ENCODE data around the gene WTIP.

WTIP gene

DNA sequence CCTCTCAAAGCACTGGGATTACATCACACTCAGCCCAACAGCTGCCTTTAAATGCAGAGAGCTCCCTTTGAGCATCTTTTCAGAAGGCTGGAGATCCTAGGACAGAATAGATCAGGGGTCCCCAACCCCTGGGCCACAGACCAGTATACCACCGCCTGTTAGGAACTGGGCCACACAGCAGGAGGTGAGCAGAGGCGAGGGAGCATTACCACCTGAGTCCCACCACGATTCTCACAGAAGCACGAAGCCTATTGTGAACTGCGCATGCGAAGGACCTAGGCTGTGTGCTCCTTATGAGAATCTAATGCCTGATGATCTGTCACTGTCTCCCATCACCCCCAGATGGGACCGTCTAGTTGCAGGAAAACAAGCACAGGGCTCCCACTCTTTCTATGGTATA, 2.2 kb upstream of the WTIP start:
- Histone ChIP-seq H3K27me3 (replicated peaks in 2 of 5; ENCODE audit: control insufficient read depth in 4 of 5, insufficient read depth in 5 of 5, low read length in 4 of 5) (peaks cover 7 to 62% (median 19%) of the 10 kb centered on the region in 5 experiments), H3K27ac (ENCODE audit: insufficient read depth in 1 of 2, low read depth in 1 of 2, low read length in 2 of 2, poor library complexity in 1 of 2, severe bottlenecking in 2 of 2) (no peak overlapping the region), H3K4me1 (ENCODE audit: control extremely low read depth in 1 of 4, control insufficient read depth in 4 of 4, insufficient read depth in 4 of 4, low read length in 3 of 4) (peaks cover 0 to 15% (median 12%) of the 10 kb centered on the region in 4 experiments), H3K9me3 (ENCODE audit: control extremely low read depth in 1 of 5, control insufficient read depth in 4 of 5, insufficient read depth in 2 of 5, low read depth in 1 of 5, low read length in 4 of 5) (peaks cover 0 to 3% (median 0%) of the 10 kb centered on the region in 5 experiments), H3K4me3 (ENCODE audit: control insufficient read depth in 1 of 7, extremely low read depth in 1 of 7, insufficient read depth in 4 of 7, low read depth in 2 of 7, low read length in 6 of 7) (no peak overlapping the region), H3K36me3 (ENCODE audit: control insufficient read depth in 4 of 4, insufficient read depth in 4 of 4, low read length in 3 of 4) (peaks cover 0 to 3% (median 0%) of the 10 kb centered on the region in 4 experiments)
- ChIA-PET CTCF (interaction anchor here (1.1 kb wide), 1 partner anchor 9 kb away, joined by 4 read pairs; no protein-coding TSS in a partner anchor), POLR2A (no interaction called here)
- 86% methylated on average over 6 of the region's 7 CpGs for WGBS (ENCODE audit: insufficient coverage)
- DNase-seq = no peak

DNA sequence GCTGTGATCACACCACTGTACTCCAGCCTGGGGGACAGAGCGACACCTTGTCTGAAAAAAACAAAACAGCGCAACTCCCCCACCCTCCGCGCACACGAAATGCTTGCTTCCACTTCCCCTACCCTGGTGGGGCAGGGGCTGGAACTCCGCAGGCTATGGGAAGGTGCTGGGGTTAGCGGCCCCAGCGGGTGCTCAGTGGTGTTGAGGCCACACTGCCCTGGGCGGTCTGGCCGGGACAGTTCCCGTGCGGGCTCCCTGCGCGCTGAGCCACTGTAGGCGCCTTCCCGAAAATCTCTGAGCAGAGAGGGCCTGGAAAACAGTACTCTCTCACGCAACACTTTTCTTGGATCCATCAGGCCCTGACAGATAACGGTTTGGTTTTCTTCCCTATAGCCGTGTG, 1.1 kb upstream of the WTIP start:
- H3K4me1 ChIP-seq (ENCODE audit: control extremely low read depth in 1 of 4, control insufficient read depth in 4 of 4, insufficient read depth in 4 of 4, low read length in 3 of 4) = peaks cover 0 to 15% (median 12%) of the 10 kb centered on the region in 4 experiments
- DNase-seq = no peak
- ChIA-PET CTCF (no interaction called here), POLR2A (no interaction called here)
- 71% methylated on average over 19 of the region's 19 CpGs for WGBS (ENCODE audit: insufficient coverage)
- peaks cover 0 to 3% (median 0%) of the 10 kb centered on the region in 5 experiments for H3K9me3 ChIP-seq (ENCODE audit: control extremely low read depth in 1 of 5, control insufficient read depth in 4 of 5, insufficient read depth in 2 of 5, low read depth in 1 of 5, low read length in 4 of 5)
- H3K4me3 ChIP-seq (ENCODE audit: control insufficient read depth in 1 of 7, extremely low read depth in 1 of 7, insufficient read depth in 4 of 7, low read depth in 2 of 7, low read length in 6 of 7) = no peak overlapping the region
- no peak overlapping the region for H3K27ac ChIP-seq (ENCODE audit: insufficient read depth in 1 of 2, low read depth in 1 of 2, low read length in 2 of 2, poor library complexity in 1 of 2, severe bottlenecking in 2 of 2)
- H3K27me3 ChIP-seq (replicated peaks in 2 of 5; ENCODE audit: control insufficient read depth in 4 of 5, insufficient read depth in 5 of 5, low read length in 4 of 5) = peaks cover 7 to 71% (median 19%) of the 10 kb centered on the region in 5 experiments
- H3K36me3 ChIP-seq (ENCODE audit: control insufficient read depth in 4 of 4, insufficient read depth in 4 of 4, low read length in 3 of 4) = no peaks in the 10 kb centered on the region

DNA sequence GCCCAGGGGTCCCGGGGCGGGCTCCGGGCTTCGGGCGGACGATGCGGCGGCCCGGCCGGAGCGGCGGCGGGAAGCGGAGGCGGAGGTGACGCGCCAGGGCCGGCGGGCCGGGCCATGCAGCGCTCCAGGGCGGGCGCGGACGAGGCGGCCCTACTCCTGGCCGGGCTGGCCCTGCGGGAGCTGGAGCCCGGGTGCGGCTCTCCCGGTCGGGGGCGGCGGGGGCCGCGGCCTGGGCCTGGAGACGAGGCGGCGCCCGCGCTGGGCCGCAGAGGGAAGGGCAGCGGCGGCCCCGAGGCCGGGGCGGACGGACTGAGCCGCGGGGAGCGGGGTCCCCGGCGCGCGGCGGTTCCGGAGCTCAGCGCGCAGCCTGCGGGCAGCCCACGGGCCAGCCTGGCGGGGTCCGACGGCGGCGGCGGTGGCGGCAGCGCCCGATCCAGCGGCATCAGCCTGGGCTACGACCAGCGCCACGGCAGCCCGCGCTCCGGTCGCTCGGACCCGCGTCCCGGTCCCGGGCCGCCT, 362 bp downstream of the WTIP start:
- Histone ChIP-seq H3K4me1 (ENCODE audit: control extremely low read depth in 1 of 4, control insufficient read depth in 4 of 4, insufficient read depth in 4 of 4, low read length in 3 of 4) (peaks cover 0 to 15% (median 12%) of the 10 kb centered on the region in 4 experiments), H3K27ac (ENCODE audit: insufficient read depth in 1 of 2, low read depth in 1 of 2, low read length in 2 of 2, poor library complexity in 1 of 2, severe bottlenecking in 2 of 2) (no peak overlapping the region), H3K27me3 (replicated peaks in 2 of 5; ENCODE audit: control insufficient read depth in 4 of 5, insufficient read depth in 5 of 5, low read length in 4 of 5) (peaks cover 7 to 79% (median 24%) of the 10 kb centered on the region in 5 experiments), H3K9me3 (ENCODE audit: control extremely low read depth in 1 of 5, control insufficient read depth in 4 of 5, insufficient read depth in 2 of 5, low read depth in 1 of 5, low read length in 4 of 5) (peaks cover 0 to 3% (median 0%) of the 10 kb centered on the region in 5 experiments), H3K36me3 (ENCODE audit: control insufficient read depth in 4 of 4, insufficient read depth in 4 of 4, low read length in 3 of 4) (no peaks in the 10 kb centered on the region), H3K4me3 (ENCODE audit: control insufficient read depth in 1 of 7, extremely low read depth in 1 of 7, insufficient read depth in 4 of 7, low read depth in 2 of 7, low read length in 6 of 7) (peak overlapping the region in 4 of 7 experiments; percentile 51 to 64 (median 54))
- ChIA-PET CTCF (interaction anchor here (0.7 to 1.1 kb wide), 2 partner anchors 17 to 18 kb away, joined by 3 read pairs; no protein-coding TSS in a partner anchor), POLR2A (no interaction called here)
- under 1% methylated on average over 59 of the region's 84 CpGs for WGBS (ENCODE audit: insufficient coverage)
- DNase-seq = no peak

DNA sequence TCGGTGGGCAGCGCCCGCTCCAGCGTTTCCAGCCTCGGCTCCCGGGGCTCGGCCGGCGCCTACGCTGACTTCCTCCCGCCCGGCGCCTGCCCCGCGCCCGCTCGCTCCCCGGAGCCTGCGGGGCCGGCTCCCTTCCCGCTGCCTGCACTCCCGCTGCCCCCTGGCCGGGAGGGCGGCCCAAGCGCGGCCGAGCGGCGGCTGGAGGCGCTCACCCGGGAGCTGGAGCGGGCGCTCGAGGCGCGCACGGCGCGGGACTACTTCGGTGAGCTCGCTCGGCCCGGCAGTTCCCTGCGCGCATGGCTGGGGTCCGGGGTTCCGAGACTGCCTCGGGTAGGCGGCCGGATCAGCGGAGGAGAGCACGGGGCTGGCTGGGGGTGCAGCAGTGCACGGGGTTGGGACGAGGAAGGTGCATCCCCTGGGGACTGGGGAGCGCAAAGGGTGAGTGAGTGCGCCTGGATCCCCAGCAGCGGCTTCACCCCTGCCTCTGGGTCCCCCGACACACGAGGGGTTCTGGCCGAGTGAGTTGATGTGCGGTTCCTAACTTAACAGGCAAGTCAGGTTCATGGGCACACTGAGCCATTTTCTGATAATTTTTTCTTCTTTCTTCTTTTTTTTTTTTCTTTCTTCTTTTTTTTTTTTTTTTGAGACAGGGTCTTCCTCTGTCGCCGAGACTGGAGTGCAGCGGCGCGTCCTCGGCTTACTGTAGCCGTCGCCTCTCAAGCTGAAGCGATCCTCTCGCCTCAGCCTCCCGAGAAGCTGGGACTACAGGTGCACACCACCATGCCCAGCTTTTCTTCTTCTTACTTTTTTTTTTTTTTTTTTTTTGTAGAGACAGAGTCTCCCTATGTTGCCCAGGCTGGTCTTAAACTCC, 1.1 kb downstream of the WTIP start:
- peaks cover 0 to 15% (median 12%) of the 10 kb centered on the region in 4 experiments for H3K4me1 ChIP-seq (ENCODE audit: control extremely low read depth in 1 of 4, control insufficient read depth in 4 of 4, insufficient read depth in 4 of 4, low read length in 3 of 4)
- ChIA-PET CTCF (interaction anchor here (0.7 kb wide), 1 partner anchor 18 kb away, joined by 3 read pairs; no protein-coding TSS in a partner anchor), POLR2A (no interaction called here)
- peak overlapping the region in 4 of 7 experiments; percentile 51 to 64 (median 54) for H3K4me3 ChIP-seq (ENCODE audit: control insufficient read depth in 1 of 7, extremely low read depth in 1 of 7, insufficient read depth in 4 of 7, low read depth in 2 of 7, low read length in 6 of 7)
- WGBS (ENCODE audit: insufficient coverage) = 4% methylated on average over 45 of the region's 72 CpGs
- no peak overlapping the region for H3K27ac ChIP-seq (ENCODE audit: insufficient read depth in 1 of 2, low read depth in 1 of 2, low read length in 2 of 2, poor library complexity in 1 of 2, severe bottlenecking in 2 of 2)
- H3K27me3 ChIP-seq (replicated peaks in 2 of 5; ENCODE audit: control insufficient read depth in 4 of 5, insufficient read depth in 5 of 5, low read length in 4 of 5) = peaks cover 7 to 77% (median 23%) of the 10 kb centered on the region in 5 experiments
- H3K9me3 ChIP-seq (ENCODE audit: control extremely low read depth in 1 of 5, control insufficient read depth in 4 of 5, insufficient read depth in 2 of 5, low read depth in 1 of 5, low read length in 4 of 5) = peaks cover 0 to 3% (median 0%) of the 10 kb centered on the region in 5 experiments
- DNase-seq = peak in 2 of 3 donors; percentile 30 to 33
- H3K36me3 ChIP-seq (ENCODE audit: control insufficient read depth in 4 of 4, insufficient read depth in 4 of 4, low read length in 3 of 4) = no peaks in the 10 kb centered on the region

GRCh38 chr19:34484328-34484727, 2.8 kb downstream of the WTIP start:
- CTCF ChIA-PET = no interaction called here
- H3K4me1 ChIP-seq (ENCODE audit: control extremely low read depth in 1 of 4, control insufficient read depth in 4 of 4, insufficient read depth in 4 of 4, low read length in 3 of 4) = peaks cover 0 to 15% (median 12%) of the 10 kb centered on the region in 4 experiments
- no peak overlapping the region for H3K4me3 ChIP-seq (ENCODE audit: control insufficient read depth in 1 of 7, extremely low read depth in 1 of 7, insufficient read depth in 4 of 7, low read depth in 2 of 7, low read length in 6 of 7)
- no peak overlapping the region for H3K27ac ChIP-seq (ENCODE audit: insufficient read depth in 1 of 2, low read depth in 1 of 2, low read length in 2 of 2, poor library complexity in 1 of 2, severe bottlenecking in 2 of 2)
- H3K27me3 ChIP-seq (replicated peaks in 2 of 5; ENCODE audit: control insufficient read depth in 4 of 5, insufficient read depth in 5 of 5, low read length in 4 of 5) = peaks cover 7 to 64% (median 20%) of the 10 kb centered on the region in 5 experiments
- POLR2A ChIA-PET = no interaction called here
- H3K9me3 ChIP-seq (ENCODE audit: control extremely low read depth in 1 of 5, control insufficient read depth in 4 of 5, insufficient read depth in 2 of 5, low read depth in 1 of 5, low read length in 4 of 5) = peaks cover 0 to 1% (median 0%) of the 10 kb centered on the region in 5 experiments
- H3K36me3 ChIP-seq (ENCODE audit: control insufficient read depth in 4 of 4, insufficient read depth in 4 of 4, low read length in 3 of 4) = no peaks in the 10 kb centered on the region
- 93% methylated on average over 9 of the region's 9 CpGs for WGBS (ENCODE audit: insufficient coverage)
- no peak for DNase-seq

DNA sequence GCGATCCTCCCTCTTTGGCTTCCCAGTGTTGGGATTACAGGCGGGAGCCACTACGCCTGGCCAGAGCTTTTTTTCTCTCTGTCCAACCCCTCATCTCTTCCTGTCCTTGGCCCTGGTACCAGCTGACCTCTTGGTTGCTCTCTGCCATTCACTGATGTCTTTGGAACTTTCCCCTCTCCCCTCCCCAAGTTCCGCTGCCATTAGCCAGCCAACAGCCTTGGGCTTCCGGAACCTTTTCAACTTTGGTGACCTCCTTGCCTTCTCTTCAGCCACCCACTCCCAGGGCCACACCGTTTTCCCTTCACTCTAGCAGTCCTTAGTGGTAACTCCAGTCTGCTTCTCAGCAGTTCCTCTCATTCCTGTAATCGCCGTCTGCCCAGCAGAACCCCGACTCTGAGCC, 4.3 kb downstream of the WTIP start:
- POLR2A ChIA-PET = no interaction called here
- Histone ChIP-seq H3K4me1 (ENCODE audit: control extremely low read depth in 1 of 4, control insufficient read depth in 4 of 4, insufficient read depth in 4 of 4, low read length in 3 of 4) (peaks cover 0 to 15% (median 12%) of the 10 kb centered on the region in 4 experiments), H3K27me3 (replicated peaks in 2 of 5; ENCODE audit: control insufficient read depth in 4 of 5, insufficient read depth in 5 of 5, low read length in 4 of 5) (peaks cover 0 to 50% (median 15%) of the 10 kb centered on the region in 5 experiments), H3K9me3 (ENCODE audit: control extremely low read depth in 1 of 5, control insufficient read depth in 4 of 5, insufficient read depth in 2 of 5, low read depth in 1 of 5, low read length in 4 of 5) (no peaks in the 10 kb centered on the region), H3K27ac (ENCODE audit: insufficient read depth in 1 of 2, low read depth in 1 of 2, low read length in 2 of 2, poor library complexity in 1 of 2, severe bottlenecking in 2 of 2) (no peak overlapping the region), H3K36me3 (ENCODE audit: control insufficient read depth in 4 of 4, insufficient read depth in 4 of 4, low read length in 3 of 4) (no peaks in the 10 kb centered on the region), H3K4me3 (ENCODE audit: control insufficient read depth in 1 of 7, extremely low read depth in 1 of 7, insufficient read depth in 4 of 7, low read depth in 2 of 7, low read length in 6 of 7) (no peak overlapping the region)
- CTCF ChIA-PET = no interaction called here
- no peak for DNase-seq
- 91% methylated on average over 9 of the region's 9 CpGs for WGBS (ENCODE audit: insufficient coverage)

DNA sequence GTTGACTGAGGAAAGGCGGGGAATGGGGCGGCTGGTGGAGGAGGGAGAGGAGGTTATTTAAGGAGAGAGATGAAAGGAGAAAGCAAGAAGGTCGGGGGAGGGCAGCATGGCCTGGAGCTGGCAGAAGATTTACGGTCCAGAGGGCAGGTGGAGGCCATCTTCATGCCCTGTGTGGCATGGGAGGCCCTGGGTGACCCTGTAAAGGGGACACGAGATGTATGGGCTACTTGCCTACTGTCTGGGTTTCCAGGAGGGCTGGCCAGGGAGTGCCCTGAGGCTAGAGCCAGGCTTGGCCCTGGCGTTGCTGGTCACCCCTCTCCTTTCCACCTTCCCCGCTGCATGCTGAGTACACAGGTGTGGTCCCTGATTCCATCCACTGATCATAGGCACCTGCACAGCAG, 6.1 kb downstream of the WTIP start:
- H3K4me3 ChIP-seq (ENCODE audit: control insufficient read depth in 1 of 7, extremely low read depth in 1 of 7, insufficient read depth in 4 of 7, low read depth in 2 of 7, low read length in 6 of 7) = no peak overlapping the region
- H3K9me3 ChIP-seq (ENCODE audit: control extremely low read depth in 1 of 5, control insufficient read depth in 4 of 5, insufficient read depth in 2 of 5, low read depth in 1 of 5, low read length in 4 of 5) = no peaks in the 10 kb centered on the region
- ChIA-PET CTCF (no interaction called here), POLR2A (no interaction called here)
- no peak for DNase-seq
- 92% methylated on average over 7 of the region's 7 CpGs for WGBS (ENCODE audit: insufficient coverage)
- H3K4me1 ChIP-seq (ENCODE audit: control extremely low read depth in 1 of 4, control insufficient read depth in 4 of 4, insufficient read depth in 4 of 4, low read length in 3 of 4) = peaks cover 0 to 2% (median under 1%) of the 10 kb centered on the region in 4 experiments
- H3K36me3 ChIP-seq (ENCODE audit: control insufficient read depth in 4 of 4, insufficient read depth in 4 of 4, low read length in 3 of 4) = no peaks in the 10 kb centered on the region
- H3K27ac ChIP-seq (ENCODE audit: insufficient read depth in 1 of 2, low read depth in 1 of 2, low read length in 2 of 2, poor library complexity in 1 of 2, severe bottlenecking in 2 of 2) = no peak overlapping the region
- H3K27me3 ChIP-seq (replicated peaks in 2 of 5; ENCODE audit: control insufficient read depth in 4 of 5, insufficient read depth in 5 of 5, low read length in 4 of 5) = peaks cover 0 to 33% (median 15%) of the 10 kb centered on the region in 5 experiments
